Breast epithelium (tissue), 4 donors: ENCODE data around the gene VPS13C. TPM values are rescaled to one million over a fixed set of nuclear protein-coding genes. Genes with fewer than 3 reads are reported as not detected.

Experiments
- DNase-seq, 2 donors: peaks; one replicate each; pipeline ENCODE4 v3.0.0-alpha.2; 2019; ENCODE audit warnings: low spot score in 2 of 2
- H3K27ac ChIP-seq, 2 donors: fragments of 200-600 bp; sonication (generic) in 1 of 2; one replicate each; pipeline ENCODE4 v1.5.1; 2016 to 2019; ENCODE audit warnings: mild to moderate bottlenecking in 1 of 2
- H3K27me3 ChIP-seq, 2 donors: fragments of 200-600 bp; sonication (generic) in 1 of 2; one replicate each; pipeline versions ENCODE4 v1.5.1 to v1.6.0; 2017 to 2019; ENCODE audit warnings: control low read depth in 1 of 2, mild to moderate bottlenecking in 1 of 2
- H3K36me3 ChIP-seq: fragments of 200-600 bp; one replicate; pipeline ENCODE4 v1.5.1; 2019
- H3K4me1 ChIP-seq, 2 donors: fragments of 200-600 bp; sonication (generic); one replicate each; pipeline ENCODE4 v1.5.1; 2016 to 2019; ENCODE audit warnings: control low read depth in 1 of 2
- H3K4me3 ChIP-seq, 3 donors: fragments of 200-600 bp; sonication (generic); 1 replicate in 2 of 3; 2 replicates in 1 of 3; pipeline ENCODE4 v1.5.1; 2016 to 2019; ENCODE audit warnings: mild to moderate bottlenecking in 3 of 3, moderate library complexity in 2 of 3
- H3K9me3 ChIP-seq, 2 donors: fragments of 200-600 bp; sonication (generic) in 1 of 2; one replicate each; pipeline ENCODE4 v1.5.1; 2016 to 2019; ENCODE audit warnings: control low read depth in 1 of 2
- CTCF ChIP-seq, 3 donors: fragments of 450-650 bp; IDR thresholded peaks; one replicate each; pipeline ENCODE4 v1.5.1; 2016 to 2017; ENCODE audit warnings: antibody characterized with exemption in 3 of 3, mild to moderate bottlenecking in 3 of 3, moderate library complexity in 3 of 3
- POLR2A ChIP-seq: fragments of 450-650 bp; IDR thresholded peaks from one replicate; pipeline ENCODE4 v1.6.1; 2016; ENCODE audit warnings: antibody characterized with exemption, mild to moderate bottlenecking, moderate library complexity
- POLR2AphosphoS5 ChIP-seq, 3 donors: sonication (generic); formaldehyde crosslinking; IDR thresholded peaks; one replicate each; pipeline ENCODE4 v1.6.1; 2017; ENCODE audit warnings: antibody characterized with exemption in 3 of 3
- intact Hi-C: fragments of 100-400 bp; cut with DNase I; formaldehyde crosslinking; loops from one replicate; pipeline ENCODE4 v1.15.1; 2023; ENCODE audit warnings: low total_unique reads
- total RNA-seq, 3 donors: library from RNA; depleted of rRNA; stranded (reverse); fragments of >200 nt; gene quantifications; one replicate each; pipeline ENCODE4 v1.1.0, GENCODE V29; 2016

Gene VPS13C
- total RNA-seq, 3 donors from 2014 or later = 94.4 to 140 (median 117) TPM

- Histone ChIP-seq H3K4me3 (no peak overlapping the region), H3K27ac (no peak overlapping the region), H3K9me3 (peaks cover 0 to 4% of the 10 kb centered on the region in 2 donors), H3K4me1 (no peaks in the 10 kb centered on the region), H3K27me3 (no peaks in the 10 kb centered on the region), H3K36me3 (no peaks in the 10 kb centered on the region)
- TF ChIP-seq POLR2AphosphoS5 (IDR thresholded peaks at IDR 0.05) (no peak), POLR2A (no peak), CTCF (IDR thresholded peaks at IDR 0.05) (no peak)
- intact Hi-C loops = no loop called here
- DNase-seq = no peak
Measured at GRCh38 chr15:62085740-62086139, 25.5 kb upstream of the VPS13C start.

DNA sequence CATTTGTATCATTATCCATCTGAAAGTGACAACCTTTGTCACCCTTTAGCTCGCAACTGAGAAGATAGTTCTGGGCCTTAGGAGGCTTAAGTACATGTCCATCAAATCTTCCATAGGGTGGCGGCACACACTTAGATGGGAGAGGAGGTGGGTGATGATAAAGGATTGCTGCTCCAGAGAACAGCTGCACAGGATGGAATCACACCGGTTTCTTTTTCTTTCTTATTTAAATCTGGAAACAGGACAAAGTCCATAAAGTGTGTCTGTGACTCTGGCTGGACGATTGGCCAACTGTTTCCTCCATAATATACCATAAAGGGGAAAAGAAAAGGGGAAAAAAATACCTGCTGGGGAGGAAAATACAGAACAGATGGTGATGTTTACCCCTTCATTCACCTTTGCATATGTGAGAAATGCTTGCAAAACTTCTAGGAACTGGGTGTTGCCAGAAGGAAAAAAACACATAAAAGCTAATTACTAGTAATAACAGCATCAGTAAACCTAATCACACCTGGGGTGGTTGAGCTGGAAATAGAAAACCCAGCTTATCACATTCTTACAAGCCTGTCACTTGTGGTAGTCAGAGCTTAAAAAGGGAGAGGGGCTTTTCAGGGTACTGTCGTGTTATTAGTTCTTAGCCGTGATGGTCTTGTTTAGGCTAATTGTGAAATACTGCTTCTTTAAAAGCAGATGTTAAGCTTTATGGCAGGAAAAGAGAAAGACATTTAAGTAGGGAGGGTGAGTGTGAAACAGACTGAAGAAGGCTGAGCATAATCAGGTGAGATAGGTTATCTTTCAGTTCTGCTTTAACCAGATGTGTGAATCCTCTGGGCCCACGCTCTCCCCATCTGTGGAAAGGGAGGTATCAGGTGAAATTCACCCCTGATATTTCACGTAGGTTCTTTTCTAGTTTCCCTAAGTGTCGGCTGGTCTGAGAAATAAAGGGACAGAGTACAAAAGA, 23.2 kb upstream of the VPS13C start:
- Histone ChIP-seq H3K27ac (no peak overlapping the region), H3K4me3 (no peak overlapping the region), H3K9me3 (peaks cover 0 to 4% of the 10 kb centered on the region in 2 donors), H3K36me3 (no peaks in the 10 kb centered on the region), H3K4me1 (no peaks in the 10 kb centered on the region), H3K27me3 (no peaks in the 10 kb centered on the region)
- no peak for DNase-seq
- TF ChIP-seq POLR2AphosphoS5 (IDR thresholded peaks at IDR 0.05) = no peak
- no peak for TF ChIP-seq CTCF (IDR thresholded peaks at IDR 0.05)
- TF ChIP-seq POLR2A = no peak
- intact Hi-C loops = no loop called here

- H3K9me3 ChIP-seq = peaks cover 0 to 4% of the 10 kb centered on the region in 2 donors
- H3K4me1 ChIP-seq = no peaks in the 10 kb centered on the region
- DNase-seq = no peak
- TF ChIP-seq POLR2A (no peak), CTCF (IDR thresholded peaks at IDR 0.05) (no peak), POLR2AphosphoS5 (IDR thresholded peaks at IDR 0.05) (no peak)
- no peak overlapping the region for H3K27ac ChIP-seq
- H3K36me3 ChIP-seq = no peaks in the 10 kb centered on the region
- no peaks in the 10 kb centered on the region for H3K27me3 ChIP-seq
- no peak overlapping the region for H3K4me3 ChIP-seq
- intact Hi-C loops = no loop called here
Measured at GRCh38 chr15:62079594-62079993, 19.3 kb upstream of the VPS13C start.

GRCh38 chr15:62075595-62076277, 15.5 kb upstream of the VPS13C start:
- TF ChIP-seq POLR2AphosphoS5 (IDR thresholded peaks at IDR 0.05) (peak in 1 of 3 donors; percentile 14), POLR2A (no peak), CTCF (IDR thresholded peaks at IDR 0.05) (no peak)
- Histone ChIP-seq H3K9me3 (no peaks in the 10 kb centered on the region), H3K27ac (peak overlapping the region; percentile 48 to 73), H3K4me1 (no peaks in the 10 kb centered on the region), H3K36me3 (no peaks in the 10 kb centered on the region), H3K4me3 (no peak overlapping the region), H3K27me3 (no peaks in the 10 kb centered on the region)
- peak; percentile 69 to 74 for DNase-seq
- intact Hi-C loops = no loop called here
